NCI-H1048 (cell line): ENCODE results near the gene CFAP61.
"Not testable (repeated sequence)": the region's sequence is repeated elsewhere in the genome, so short reads cannot be mapped to it uniquely, and the experiment has no call there.

Experiments
- DNase-seq: peaks from one replicate; lab custom pipeline; 2025; lab: John Stamatoyannopoulos, UW

The CFAP61 gene

GRCh38 chr20:20233041-20233514 is 180.7 kb downstream of the CFAP61 start:
- no peak for DNase-seq

DNA sequence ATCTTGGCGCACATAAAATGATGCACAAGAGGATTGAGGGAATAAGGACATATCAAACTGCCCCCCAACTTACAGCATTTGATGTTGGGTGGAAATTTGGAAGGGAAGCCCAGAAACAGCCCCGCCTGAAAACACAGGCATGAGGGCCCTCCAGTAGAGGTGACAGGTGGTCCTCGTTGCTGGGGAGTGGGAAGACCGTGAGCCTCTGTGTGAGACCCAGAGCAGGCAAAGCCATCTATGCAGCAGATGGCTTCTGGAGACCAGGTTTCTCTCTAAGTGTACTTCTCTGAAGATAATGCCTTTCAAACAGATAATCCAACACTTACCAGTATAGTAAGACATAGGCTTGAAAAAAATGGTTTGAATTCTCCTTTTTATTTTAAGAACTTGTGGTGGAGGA is 183.3 kb downstream of the CFAP61 start:
- no peak for DNase-seq

DNA sequence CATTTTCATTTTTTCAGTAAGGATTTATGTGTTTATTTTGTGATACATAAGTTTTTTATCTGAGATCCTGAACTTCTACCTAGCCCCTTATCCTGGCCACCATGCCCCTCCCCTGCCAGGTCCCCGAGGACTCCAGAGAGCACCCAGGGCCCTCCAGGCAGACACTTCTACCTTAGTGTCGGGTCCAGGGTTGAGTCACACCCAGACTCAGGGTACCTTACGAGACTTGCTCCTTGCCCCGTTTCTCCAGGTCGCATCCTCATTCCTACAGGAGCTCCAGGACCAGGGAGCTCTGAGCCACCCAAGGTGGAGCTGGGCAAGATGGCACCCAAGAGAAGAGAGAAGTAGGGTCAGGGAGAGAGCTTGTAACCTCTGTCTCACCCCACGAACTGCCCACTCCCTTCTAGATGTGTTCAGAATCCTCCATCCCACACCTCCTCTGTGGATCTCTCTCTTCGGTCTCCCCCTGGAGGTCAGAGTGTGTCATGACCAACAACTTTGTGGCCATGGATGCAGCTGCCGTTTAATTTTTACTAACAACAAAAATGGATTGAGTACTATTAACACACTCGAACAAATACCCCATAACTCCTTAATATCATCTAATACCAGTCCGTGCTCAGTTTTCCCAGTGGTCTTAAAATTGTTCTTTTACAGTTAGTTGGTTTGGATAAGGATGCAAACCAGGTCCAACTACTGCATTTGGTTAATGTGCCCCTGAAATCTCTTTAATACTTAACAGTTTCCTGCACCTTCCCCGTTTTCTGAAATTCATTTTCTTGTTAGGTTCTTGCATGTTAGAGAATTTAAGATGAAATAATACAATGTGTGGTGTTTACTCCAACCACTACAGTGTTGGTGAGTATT is 185.0 kb downstream of the CFAP61 start:
- no peak for DNase-seq

GRCh38 chr20:20241976-20242375 is 189.6 kb downstream of the CFAP61 start:
- DNase-seq = no peak

- not testable (repeated sequence) for DNase-seq
Measured at GRCh38 chr20:20244384-20244783, 192.1 kb downstream of the CFAP61 start.

- no peak for DNase-seq
Measured at GRCh38 chr20:20246996-20247633, 194.8 kb downstream of the CFAP61 start.

GRCh38 chr20:20248620-20249200 is 196.4 kb downstream of the CFAP61 start:
- DNase-seq = no peak

DNA sequence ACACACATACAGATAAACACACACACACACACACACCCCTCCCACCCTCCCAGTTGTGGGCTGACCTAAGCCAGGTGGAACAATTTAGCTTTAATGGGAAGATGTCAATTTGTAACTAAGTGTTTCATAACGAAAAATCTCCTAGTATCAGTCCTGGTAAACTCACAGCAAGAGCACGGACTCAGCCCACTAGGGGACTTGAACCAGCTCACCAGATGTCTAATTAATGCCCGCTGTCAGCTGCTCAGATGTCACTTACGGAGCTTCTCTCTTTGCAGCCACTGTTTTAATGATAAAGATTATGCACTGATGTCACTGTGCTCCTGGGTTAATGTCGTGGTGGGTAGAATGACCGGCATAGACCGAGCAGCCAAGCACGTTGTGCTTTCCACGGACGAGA is 199.0 kb downstream of the CFAP61 start:
- DNase-seq = no peak

DNA sequence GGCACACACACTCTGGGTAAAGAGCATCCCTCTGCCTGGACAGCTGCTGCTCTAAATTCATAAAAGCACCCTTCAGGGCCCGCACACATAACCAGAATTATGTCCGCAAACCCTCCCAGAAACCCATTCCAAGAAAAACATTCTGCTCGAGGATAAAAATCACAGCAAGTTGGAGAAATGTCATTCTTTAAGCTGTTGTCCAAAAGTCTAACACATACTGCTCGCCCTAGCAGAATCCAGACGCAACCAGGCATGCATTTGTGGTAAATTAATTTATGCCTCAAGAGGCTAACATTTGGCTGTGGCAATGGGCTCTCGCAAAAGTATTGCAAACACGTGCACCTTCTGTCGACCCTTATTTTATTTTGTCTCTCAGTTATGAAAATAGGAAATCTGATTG is 199.5 kb downstream of the CFAP61 start:
- DNase-seq = no peak

GRCh38 chr20:20253039-20253743 is 200.9 kb downstream of the CFAP61 start:
- no peak for DNase-seq

DNA sequence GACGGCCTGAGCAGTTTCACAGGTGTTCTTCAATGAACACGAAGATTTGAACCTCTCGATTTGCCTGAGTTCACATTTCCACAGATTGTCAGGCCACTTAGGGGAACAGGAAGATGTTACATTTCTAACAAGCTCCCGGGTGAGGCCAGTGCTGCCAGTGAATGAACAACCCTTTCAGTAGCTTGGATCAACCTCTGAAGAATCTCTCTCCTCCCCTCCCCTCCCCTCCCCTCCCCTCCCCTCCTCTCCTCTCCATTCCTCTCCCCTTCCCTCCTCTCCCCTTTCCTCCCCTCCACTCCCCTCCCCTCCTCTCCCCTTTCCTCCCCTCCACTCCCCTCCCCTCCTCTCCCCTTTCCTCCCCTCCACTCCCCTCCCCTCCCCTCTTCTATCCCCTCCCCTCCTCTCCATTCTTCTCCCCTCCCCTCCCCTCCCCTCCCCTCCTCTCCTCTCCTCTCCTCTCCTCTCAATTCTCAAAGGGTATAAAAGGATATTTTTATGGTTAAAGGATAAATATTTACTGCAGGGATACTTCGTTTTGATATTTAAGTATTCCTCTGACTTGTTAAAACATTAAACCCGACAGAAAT is 201.5 kb downstream of the CFAP61 start:
- DNase-seq = no peak

DNA sequence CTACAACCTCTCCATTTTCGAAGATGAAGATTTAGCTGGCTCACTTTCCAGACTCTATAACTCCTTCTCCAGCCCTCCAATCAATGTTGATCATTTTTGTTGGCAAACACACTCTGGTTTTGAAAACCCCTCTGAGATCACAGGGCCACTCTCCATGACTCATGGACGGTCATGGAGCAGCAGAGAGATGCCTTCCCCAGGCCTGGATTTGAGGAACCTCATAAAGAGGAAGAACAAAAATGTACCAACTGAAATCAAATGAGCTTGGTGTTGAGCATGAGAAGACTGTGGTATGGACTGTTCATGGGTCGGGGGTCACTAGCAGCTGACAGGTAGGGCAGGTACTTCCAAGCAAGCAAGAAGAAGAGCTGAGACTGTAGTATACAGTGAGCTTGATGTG is 202.8 kb downstream of the CFAP61 start:
- no peak for DNase-seq

DNA sequence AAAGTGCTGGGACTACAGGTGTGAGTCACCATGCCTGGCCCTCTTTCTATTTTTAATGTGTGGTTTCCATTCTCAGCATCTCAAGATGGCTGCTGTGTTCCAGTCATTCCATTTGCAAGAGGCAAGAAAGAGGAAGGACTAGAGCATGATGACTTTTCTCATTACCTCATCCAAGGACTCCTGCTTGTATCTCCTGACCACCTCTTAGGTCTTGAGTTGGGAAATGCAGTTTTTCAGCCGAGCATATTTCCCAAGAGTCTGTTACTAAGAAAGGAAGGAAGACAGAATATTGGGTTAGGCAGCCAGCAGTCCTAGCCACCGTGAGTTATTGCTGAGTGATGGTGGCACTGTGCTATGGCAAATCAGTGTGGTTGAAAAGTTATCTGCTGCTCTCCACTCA is 207.2 kb downstream of the CFAP61 start:
- DNase-seq = no peak

DNA sequence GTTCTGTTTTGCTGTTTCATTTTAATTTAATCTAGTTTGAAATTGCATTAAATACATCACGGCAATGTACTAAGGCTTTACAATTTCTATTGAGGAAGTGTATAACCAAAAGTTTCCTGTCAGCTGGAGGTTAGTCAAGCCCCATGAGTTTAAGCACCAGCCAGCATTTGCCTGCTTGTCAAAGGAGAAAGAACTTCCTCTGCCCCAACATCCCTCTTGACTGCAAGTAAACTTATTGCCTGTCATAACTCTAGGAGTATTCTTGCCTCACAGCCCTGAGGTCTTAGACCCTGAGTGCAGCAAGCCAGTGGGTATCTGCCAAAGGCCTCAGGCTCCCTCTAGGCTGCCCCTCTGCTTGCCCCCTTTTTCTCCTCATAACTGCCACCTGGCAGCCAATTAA is 208.8 kb downstream of the CFAP61 start:
- no peak for DNase-seq

- no peak for DNase-seq
Measured at GRCh38 chr20:20265210-20265609, 212.9 kb downstream of the CFAP61 start.

GRCh38 chr20:20266552-20266951 is 214.2 kb downstream of the CFAP61 start:
- no peak for DNase-seq

DNA sequence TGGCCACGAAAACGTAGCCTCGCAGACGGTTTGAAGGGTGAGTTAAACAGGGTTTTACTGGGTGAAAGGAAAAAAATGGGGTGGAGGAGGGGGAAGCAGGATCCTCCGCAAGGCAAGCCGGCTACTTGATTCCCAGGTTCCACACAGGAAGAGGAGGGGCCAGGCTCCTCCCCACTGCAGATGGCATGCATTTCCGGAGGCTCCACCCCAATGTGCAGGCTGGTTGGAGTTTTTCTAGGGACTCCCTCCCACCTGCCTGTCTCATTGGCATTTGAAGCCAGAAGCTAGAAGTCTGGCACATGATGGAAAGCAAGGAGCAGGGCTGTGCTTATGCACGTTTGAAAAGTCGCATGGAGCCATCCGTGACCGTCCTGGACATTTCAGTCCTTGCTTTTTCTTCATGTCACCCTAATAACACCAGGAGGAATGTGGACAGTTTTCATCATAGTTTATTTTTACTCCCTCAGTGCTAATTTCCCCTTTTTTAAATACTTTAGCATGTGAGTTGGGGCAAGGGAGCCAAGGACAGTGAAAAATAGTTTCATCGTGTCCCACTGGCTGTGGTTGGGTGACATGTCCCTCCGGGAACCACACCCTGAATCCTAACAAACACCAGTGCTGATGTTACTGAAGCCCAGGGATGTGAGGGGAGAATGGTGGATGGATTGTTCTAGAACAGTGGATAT is 215.5 kb downstream of the CFAP61 start:
- DNase-seq = no peak

DNA sequence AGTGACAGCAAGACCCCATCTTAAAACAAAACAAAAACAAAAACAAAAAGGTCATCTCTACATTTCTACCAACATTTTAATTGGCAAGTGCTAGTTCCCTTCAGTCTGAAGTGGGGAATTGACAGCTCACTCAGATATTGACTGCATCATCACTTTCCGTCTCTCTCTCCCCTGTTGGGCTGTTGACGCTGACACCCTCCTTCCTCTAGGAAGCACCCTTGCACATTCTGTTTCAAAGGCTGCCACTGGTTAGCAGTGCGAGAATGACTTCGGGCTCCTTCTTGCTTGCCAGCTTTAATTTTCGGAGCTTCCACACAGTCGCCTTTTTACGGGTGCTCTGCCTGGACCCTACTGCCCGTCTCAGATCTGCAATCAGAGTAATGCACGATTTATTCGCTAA is 218.9 kb downstream of the CFAP61 start:
- DNase-seq = no peak

DNA sequence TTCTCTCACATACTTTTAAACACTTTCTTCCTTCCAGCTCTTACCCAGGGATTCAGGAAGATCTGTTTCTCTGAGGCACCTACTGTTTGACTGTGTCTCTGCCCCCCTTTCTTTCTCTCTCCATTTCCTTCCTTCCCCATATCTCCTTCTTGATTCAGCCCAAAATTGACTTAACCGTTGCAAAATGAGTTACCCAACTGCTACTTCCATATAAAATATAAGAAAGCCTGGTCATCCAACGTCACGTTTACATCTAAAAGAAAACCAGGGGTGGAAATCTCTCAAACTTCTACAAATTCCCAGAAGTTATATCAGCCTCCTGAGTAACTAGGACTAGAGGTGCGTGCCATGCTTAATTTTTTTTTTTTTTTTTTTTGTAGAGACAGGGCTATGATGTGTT is 220.4 kb downstream of the CFAP61 start:
- no peak for DNase-seq

DNA sequence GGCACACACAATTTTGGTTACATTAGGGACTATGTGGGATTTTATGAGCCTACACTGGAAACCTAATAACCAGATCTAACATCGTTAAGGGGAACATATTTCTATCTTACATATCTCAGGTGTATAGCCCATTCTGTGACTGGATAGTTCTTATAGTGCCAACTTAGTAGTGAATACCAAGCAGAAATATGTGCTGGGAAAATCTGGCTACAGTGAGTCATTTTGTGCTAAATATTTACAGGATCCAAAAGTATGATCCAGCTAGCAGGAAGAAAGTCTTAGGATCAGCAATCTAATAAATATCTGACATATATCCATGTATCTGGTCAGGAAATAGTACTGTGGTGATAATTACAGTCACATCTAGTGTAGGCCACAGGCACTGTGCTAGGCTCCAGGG is 221.0 kb downstream of the CFAP61 start:
- no peak for DNase-seq

- no peak for DNase-seq
Measured at GRCh38 chr20:20274821-20275220, 222.5 kb downstream of the CFAP61 start.

- DNase-seq = no peak
Measured at GRCh38 chr20:20275636-20276035, 223.3 kb downstream of the CFAP61 start.
